Central memory CD8-positive, alpha-beta T cell (primary cell): ENCODE results near the gene ENOX1.
"Not testable (repeated sequence)": the region's sequence is repeated elsewhere in the genome, so short reads cannot be mapped to it uniquely, and the experiment has no call there.

Experiments used
- ATAC-seq: fragments of 150-1000 bp; cut with Tn5 transposase; replicated peaks from 2 replicates; pipeline ENCODE4 v1.10.0; 2022; ENCODE audit warnings: mild to moderate bottlenecking, moderate FRiP score, moderate number of reproducible peaks; ENCODE audit not compliant: poor library complexity, severe bottlenecking; ENCODE audit errors: extremely low read depth
- DNase-seq, 2 donors: peaks; one replicate each; pipeline ENCODE4 v3.0.0; 2021; ENCODE audit warnings: low spot score in 2 of 2
- H3K27ac Mint-ChIP-seq: one replicate; pipeline ENCODE4 v1.8.0; 2022; ENCODE audit warnings: low read depth, mild to moderate bottlenecking, moderate library complexity, mixed read lengths
- H3K27me3 Mint-ChIP-seq: one replicate; pipeline ENCODE4 v1.8.0; 2022; ENCODE audit warnings: mixed read lengths
- H3K36me3 Mint-ChIP-seq: one replicate; pipeline ENCODE4 v1.8.0; 2022; ENCODE audit warnings: mild to moderate bottlenecking, moderate library complexity, mixed read lengths; ENCODE audit not compliant: insufficient read depth
- H3K4me1 Mint-ChIP-seq: one replicate; pipeline ENCODE4 v1.8.0; 2022; ENCODE audit warnings: mixed read lengths
- H3K4me3 Mint-ChIP-seq: one replicate; pipeline ENCODE4 v1.8.0; 2022; ENCODE audit warnings: mild to moderate bottlenecking, moderate library complexity, mixed read lengths
- H3K9me3 Mint-ChIP-seq: one replicate; pipeline ENCODE4 v1.8.0; 2022; ENCODE audit warnings: mixed read lengths

ENOX1 gene

DNA sequence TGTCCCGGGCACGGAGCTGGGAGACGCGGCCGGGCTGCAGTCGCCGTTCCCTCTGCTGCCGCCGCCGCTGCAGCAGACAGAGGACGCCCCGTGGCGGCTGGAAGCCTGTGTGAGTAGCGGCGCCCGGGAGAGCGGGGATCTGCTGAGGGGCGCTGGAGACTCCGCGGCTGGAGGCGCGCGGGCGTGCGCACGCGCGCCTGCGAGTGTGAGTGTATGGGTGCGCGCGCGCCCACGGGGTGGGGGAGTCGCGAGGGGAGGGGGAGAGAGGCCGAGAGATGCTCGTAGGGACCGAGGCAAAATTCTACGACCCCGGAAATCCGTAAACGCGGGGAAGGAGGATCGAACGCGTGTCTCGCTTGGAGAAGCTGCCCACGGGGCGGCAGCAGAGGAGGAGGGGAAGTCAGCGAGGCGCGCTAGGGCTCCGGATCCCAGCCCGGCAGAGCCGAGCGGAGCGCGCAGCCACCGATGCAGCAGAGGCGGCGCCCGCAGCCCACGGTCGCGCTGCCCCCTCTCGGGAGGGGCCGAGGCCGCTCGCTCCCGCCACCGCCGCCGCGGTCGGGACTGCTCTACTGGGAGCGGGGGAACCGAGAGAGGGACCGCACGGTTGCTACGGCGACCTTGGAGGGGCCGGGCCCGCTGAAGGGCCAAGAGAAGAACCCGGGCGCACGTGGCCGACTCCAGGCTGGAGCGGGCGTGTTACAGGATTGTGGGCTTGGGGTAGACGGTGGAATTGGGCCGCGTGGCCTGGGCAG lies at the start of gene ENOX1:
Gene ENOX1, minus strand, starts transcription at position 207 of the 752 bp plus-strand sequence.
- Mint-ChIP-seq H3K9me3 (no peaks in the 10 kb centered on the region), H3K4me1 (peaks cover 8% of the 10 kb centered on the region), H3K27ac (no peak within 1 kb of the TSS), H3K4me3 (peak within 1 kb of the TSS; percentile 79), H3K27me3 (peaks cover 45% of the 10 kb centered on the region), H3K36me3 (no peaks in the 10 kb centered on the region)
- ATAC-seq = peak; percentile 14
- no peak for DNase-seq

DNA sequence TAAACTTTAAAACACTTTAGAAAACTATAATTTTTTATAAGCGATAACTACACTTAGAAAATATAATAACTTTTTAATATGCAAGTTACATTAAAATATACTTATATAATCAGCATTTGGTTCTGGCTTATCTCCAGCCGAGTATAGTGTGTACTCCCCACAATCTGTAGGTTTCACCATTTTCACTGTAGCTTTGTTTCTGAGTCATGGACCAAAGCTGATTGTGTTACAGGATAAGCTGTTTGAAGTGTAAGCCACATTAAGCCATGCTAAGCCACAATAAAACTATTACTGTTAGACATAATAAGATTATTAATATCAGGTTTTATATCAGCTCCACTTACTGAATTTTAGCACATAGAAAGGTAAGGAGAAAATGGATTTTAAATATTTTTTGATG lies 48.9 kb upstream of the ENOX1 start:
- Mint-ChIP-seq H3K4me3 (no peak overlapping the region), H3K36me3 (no peaks in the 10 kb centered on the region), H3K9me3 (no peaks in the 10 kb centered on the region), H3K27me3 (peaks cover 22% of the 10 kb centered on the region), H3K27ac (no peak overlapping the region), H3K4me1 (no peaks in the 10 kb centered on the region)
- DNase-seq = no peak
- no peak for ATAC-seq

DNA sequence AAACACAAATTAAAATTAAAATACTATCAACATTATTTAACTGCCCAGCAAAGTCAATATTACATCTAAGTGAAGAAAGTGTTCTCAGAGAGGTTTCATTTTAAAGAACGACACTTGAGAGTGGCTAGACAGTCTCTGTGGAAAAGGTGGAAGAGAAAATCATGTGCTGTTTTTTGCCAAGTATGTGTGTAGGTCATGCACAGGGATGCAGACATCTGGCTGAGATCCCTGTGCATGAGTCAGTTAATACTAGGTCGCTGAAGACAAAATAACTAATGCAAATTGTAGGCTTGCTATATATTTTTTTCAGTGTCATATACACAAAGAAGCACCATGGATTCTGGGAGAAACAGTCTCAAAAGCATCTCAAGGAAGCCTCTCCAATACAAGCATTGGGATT lies 44.3 kb upstream of the ENOX1 start:
- no peak overlapping the region for H3K27ac Mint-ChIP-seq
- no peak for ATAC-seq
- H3K9me3 Mint-ChIP-seq = no peaks in the 10 kb centered on the region
- peaks cover 32% of the 10 kb centered on the region for H3K27me3 Mint-ChIP-seq
- no peak for DNase-seq
- H3K4me1 Mint-ChIP-seq = no peaks in the 10 kb centered on the region
- H3K4me3 Mint-ChIP-seq = no peak overlapping the region
- no peaks in the 10 kb centered on the region for H3K36me3 Mint-ChIP-seq

DNA sequence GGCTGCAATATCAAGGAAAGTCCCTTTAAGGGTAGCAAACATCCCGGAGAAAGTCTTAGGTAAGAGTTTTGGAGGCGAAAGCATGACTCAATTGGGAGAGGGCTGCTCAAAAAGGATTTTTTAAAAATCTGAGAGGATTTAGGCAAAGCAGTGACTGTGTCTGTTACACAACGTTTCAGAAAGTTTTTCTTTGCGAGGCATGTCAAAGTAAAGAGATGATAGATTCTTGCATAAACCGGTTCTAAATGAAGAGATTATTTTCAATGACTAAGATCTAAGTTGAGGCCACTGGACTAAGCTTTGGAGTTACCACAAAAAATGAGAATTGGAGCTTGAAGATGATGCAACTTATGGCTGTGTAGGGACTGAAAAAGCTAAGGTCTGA lies 43.7 kb upstream of the ENOX1 start:
- Mint-ChIP-seq H3K27me3 (peaks cover 32% of the 10 kb centered on the region), H3K9me3 (no peaks in the 10 kb centered on the region), H3K36me3 (no peaks in the 10 kb centered on the region), H3K4me3 (no peak overlapping the region), H3K27ac (no peak overlapping the region), H3K4me1 (no peaks in the 10 kb centered on the region)
- no peak for ATAC-seq
- DNase-seq = no peak

DNA sequence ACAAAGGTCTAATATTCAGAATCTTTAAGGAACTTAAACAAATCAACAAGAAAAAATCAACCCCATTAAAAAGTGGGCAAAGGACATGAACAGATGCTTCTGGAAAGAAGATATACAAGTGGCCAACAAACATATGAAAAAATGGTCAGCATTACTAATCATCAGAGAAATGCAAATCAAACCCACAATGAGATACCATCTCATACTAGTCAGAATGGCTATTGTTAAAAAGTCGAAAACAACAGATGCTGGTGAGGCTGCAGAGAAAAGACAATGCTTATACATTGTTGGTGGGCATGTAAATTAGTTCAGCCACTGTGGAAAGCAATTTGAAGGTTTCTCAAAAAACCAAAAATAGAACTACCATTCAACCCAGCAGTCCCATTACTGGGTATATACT lies 37.9 kb upstream of the ENOX1 start:
- H3K27me3 Mint-ChIP-seq = peaks cover 41% of the 10 kb centered on the region
- not testable (repeated sequence) for H3K36me3 Mint-ChIP-seq, H3K4me3 Mint-ChIP-seq, ATAC-seq, H3K4me1 Mint-ChIP-seq, DNase-seq, H3K27ac Mint-ChIP-seq, H3K9me3 Mint-ChIP-seq

DNA sequence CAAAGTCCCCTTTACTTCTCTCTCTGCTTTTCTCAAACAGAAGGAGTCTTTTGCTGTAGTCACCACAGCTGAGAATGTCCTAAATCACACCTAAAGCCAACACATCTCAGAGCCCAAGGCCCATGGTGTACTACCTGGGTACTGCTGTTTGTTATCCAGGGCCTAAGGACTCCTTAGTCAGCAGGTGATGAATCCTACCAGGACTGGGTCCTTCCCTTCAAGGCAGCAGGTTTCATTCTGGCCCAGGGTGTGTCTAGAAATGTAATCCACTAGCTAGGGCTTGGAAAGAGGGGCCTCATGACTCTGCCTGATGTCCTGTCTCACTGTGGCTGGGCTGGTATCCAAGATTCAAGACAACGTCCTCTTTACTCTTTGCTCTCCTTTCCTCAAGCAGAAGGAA lies 36.2 kb upstream of the ENOX1 start:
- no peak overlapping the region for H3K4me3 Mint-ChIP-seq
- H3K27ac Mint-ChIP-seq = no peak overlapping the region
- H3K9me3 Mint-ChIP-seq = no peaks in the 10 kb centered on the region
- no peaks in the 10 kb centered on the region for H3K4me1 Mint-ChIP-seq
- no peak for DNase-seq
- H3K36me3 Mint-ChIP-seq = no peaks in the 10 kb centered on the region
- H3K27me3 Mint-ChIP-seq = peaks cover 48% of the 10 kb centered on the region
- no peak for ATAC-seq

DNA sequence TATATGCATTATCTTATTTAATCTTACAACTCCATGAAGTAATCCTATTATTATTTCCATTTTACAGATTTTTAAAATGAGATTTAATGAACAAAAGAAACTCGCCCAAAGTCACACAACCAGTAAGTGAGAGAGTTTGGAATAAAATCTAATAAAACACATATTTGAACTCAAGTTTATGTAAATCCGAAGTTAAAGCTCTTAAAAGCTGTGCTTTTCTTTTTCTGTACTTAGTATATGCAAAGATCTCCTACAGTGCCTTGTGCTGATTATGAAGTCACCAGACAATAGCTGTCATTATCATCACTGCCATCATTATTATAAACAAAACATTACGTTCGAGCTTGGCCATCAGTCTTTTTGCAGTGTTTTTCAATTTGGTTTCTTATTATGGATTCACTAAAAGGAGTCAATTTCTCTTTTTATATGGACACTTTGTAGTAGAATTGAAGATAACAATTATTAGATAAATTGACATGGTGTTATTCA lies 29.7 kb upstream of the ENOX1 start:
- H3K27ac Mint-ChIP-seq = no peak overlapping the region

DNA sequence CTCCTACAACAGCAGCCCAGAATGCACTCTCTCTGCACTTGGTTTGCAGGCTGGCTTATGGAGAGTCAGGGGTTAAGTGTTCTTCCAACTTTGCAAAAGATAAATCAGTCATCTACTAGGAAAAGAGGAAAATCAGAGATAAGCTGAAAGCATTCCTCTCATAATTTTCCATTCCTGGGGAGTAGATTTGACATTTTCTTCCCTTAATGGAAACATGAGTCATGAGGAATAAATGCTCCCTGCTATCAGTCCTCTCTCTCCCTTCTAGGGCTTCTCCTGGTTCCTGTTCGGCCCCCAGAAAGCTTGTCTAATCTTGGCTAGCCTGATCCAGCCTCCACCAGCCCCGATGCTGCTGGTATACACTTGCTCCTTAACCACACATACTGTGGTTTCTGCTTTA lies 28.4 kb upstream of the ENOX1 start:
- Mint-ChIP-seq H3K27ac (no peak overlapping the region), H3K9me3 (no peaks in the 10 kb centered on the region), H3K36me3 (no peaks in the 10 kb centered on the region), H3K4me3 (no peak overlapping the region), H3K27me3 (peaks cover 68% of the 10 kb centered on the region), H3K4me1 (no peaks in the 10 kb centered on the region)
- DNase-seq (no peak), ATAC-seq (no peak)

More for the DNA sequence above, 29.7 kb upstream of the ENOX1 start:
- H3K9me3 Mint-ChIP-seq = no peaks in the 10 kb centered on the region
- no peaks in the 10 kb centered on the region for H3K36me3 Mint-ChIP-seq
- H3K4me3 Mint-ChIP-seq = no peak overlapping the region
- DNase-seq = no peak
- no peaks in the 10 kb centered on the region for H3K4me1 Mint-ChIP-seq
- peaks cover 66% of the 10 kb centered on the region for H3K27me3 Mint-ChIP-seq
- ATAC-seq = no peak

DNA sequence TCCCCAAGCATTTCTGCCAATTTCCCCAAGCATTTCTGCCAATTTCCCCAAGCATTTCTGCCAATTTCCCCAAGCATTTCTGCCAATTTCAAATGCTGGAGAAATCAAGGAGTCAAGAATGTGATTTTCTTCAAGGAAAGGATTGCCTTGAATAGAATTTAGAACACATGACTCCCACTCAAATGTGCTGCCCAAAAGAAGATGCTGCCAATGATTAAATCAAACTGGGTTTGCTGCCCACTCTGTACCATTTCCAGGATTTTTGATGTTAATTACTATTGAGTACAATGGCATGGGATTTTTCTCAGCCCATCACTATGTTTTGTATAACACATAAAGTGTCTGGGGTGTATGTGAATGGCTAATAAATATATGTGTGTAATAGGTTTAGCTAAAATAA lies 21.9 kb upstream of the ENOX1 start:
- H3K4me3 Mint-ChIP-seq = no peak overlapping the region
- peaks cover 22% of the 10 kb centered on the region for H3K27me3 Mint-ChIP-seq
- ATAC-seq = no peak
- DNase-seq = no peak
- no peaks in the 10 kb centered on the region for H3K9me3 Mint-ChIP-seq
- H3K36me3 Mint-ChIP-seq = peaks cover 2% of the 10 kb centered on the region
- H3K4me1 Mint-ChIP-seq = no peaks in the 10 kb centered on the region
- no peak overlapping the region for H3K27ac Mint-ChIP-seq

DNA sequence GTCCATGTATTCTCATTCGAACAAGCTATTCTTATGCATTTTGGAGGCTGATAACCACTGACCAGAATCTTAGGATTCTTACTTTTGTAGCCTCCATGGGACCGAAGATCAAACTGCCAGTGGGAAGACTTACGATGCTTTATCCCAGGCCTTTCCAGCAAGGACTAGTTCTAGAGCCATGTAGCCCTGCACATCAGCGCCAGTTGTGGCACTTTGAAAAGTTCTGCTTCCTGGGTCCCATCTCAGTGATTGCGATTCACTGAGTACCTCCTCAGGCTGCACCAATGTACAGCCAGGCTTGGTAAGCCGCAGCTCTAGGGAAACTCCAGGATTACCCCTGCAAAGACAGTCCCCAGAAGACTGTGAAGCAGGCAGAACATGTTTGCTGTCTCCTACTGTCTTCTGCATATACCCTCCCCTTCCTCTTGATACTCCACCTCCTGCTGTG lies 18.9 kb upstream of the ENOX1 start:
- Mint-ChIP-seq H3K4me3 (no peak overlapping the region), H3K9me3 (no peaks in the 10 kb centered on the region), H3K27ac (no peak overlapping the region), H3K4me1 (no peaks in the 10 kb centered on the region), H3K36me3 (peaks cover 2% of the 10 kb centered on the region), H3K27me3 (peaks cover 9% of the 10 kb centered on the region)
- no peak for DNase-seq
- ATAC-seq = no peak

DNA sequence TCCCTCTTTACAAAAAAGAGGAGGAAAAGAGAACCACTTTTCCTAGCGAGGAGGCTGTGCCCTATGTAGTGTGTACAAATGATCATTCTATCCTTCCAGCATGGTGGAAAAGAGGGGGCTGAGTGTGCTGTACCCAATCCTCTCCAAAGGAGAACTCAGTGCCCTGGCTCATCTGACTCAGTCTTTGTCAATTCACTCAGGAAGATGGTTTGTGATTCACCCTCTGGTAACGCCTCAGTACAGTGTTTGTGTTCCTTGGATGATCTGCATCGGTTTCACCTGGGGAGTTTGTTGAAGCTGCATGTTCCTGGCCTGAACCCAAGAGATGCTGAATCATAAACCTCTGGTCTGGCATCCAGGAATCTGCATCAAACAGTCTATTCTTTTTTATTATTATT lies 18.3 kb upstream of the ENOX1 start:
- Mint-ChIP-seq H3K9me3 (no peaks in the 10 kb centered on the region), H3K27ac (no peak overlapping the region), H3K27me3 (peaks cover 12% of the 10 kb centered on the region), H3K36me3 (peaks cover 1% of the 10 kb centered on the region), H3K4me3 (no peak overlapping the region), H3K4me1 (no peaks in the 10 kb centered on the region)
- ATAC-seq = no peak
- no peak for DNase-seq

DNA sequence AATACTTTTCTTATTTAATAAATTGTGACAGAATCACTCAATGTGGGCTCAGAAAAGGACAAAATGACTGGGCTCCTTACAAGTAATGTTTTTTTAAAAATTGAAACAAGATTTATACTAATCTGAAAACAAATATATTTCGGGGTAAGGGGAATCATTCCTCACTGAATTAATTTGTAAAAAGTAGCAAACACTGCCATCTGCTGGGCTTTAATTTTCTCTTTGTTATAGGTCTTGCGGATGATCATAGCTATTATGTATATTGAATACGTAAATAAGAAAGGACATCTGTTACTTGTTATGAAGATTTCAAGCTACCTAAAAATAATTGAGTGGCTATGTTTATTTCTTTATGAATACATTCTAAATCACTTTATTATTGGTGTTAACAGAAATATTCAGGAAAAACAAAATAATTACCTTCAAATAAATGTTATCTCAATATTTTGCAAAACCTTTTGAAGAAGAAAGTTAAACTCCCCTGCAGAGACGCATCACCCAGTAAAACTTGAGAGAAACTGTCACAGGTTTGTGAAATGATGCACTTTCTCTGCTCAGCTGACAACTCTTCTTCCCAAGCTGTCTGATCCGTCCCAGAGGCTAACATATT lies 17.8 kb upstream of the ENOX1 start:
- H3K4me3 Mint-ChIP-seq = no peak overlapping the region
- DNase-seq (no peak), ATAC-seq (peak; percentile 28)
- H3K4me1 Mint-ChIP-seq = no peaks in the 10 kb centered on the region
- H3K36me3 Mint-ChIP-seq = no peaks in the 10 kb centered on the region
- H3K9me3 Mint-ChIP-seq = no peaks in the 10 kb centered on the region
- H3K27me3 Mint-ChIP-seq = peaks cover 17% of the 10 kb centered on the region
- H3K27ac Mint-ChIP-seq = no peak overlapping the region

DNA sequence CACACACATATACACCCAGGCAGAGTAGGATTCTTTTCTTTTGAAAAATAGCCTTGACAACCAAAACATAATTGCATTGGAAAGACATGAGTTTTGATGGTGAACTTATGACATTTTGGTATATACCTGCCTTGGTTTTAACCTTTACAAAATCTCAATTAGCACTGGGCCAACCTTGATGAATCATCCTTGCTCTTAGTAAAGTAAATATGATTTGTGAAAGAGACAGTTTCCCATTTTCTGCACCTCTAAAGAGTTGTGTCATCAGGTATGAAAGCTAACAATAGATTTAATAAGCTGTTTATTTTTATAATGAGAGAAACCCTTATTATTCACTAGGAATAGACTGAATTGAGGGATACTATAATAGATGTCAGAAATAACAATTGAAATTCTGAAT lies 15.7 kb upstream of the ENOX1 start:
- H3K27me3 Mint-ChIP-seq = peaks cover 31% of the 10 kb centered on the region
- H3K4me1 Mint-ChIP-seq = no peaks in the 10 kb centered on the region
- H3K9me3 Mint-ChIP-seq = no peaks in the 10 kb centered on the region
- H3K4me3 Mint-ChIP-seq = no peak overlapping the region
- DNase-seq (no peak), ATAC-seq (no peak)
- H3K27ac Mint-ChIP-seq = no peak overlapping the region
- H3K36me3 Mint-ChIP-seq = no peaks in the 10 kb centered on the region
